ENCODE measurements around the gene ZFYVE26.

ZFYVE26 gene

DNA sequence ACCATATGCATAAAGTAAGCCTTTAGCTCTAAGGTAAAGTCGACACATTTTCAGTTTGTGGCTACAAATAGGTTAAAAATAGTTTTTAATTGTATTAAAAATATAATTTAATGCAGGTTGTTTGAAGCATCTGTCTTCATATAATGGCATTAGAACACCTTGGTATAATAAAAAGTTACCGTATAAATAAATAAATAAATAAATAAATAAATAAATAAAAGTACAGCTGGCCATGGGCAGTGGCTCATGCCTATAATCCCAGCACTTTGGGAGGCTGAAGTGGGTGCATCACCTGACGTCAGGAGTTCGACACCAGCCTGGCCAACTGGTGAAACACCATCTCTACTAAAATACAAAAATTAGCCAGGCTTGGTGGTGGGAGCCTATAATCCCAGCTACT lies 15.6 kb downstream of the ZFYVE26 start:
- Histone ChIP-seq H3K27ac (no peak overlapping the region), H3K36me3 (replicated peaks) (peaks cover 65% of the 10 kb centered on the region), H3K4me3 (ENCODE audit: low read depth, low read length) (no peak overlapping the region), H3K27me3 (replicated peaks) (no peaks in the 10 kb centered on the region)
- in situ Hi-C loops (cut with HindIII; ENCODE audit: low pct_ligation_motif_present, low sequenced_read_pairs), result no loop called here
- TF ChIP-seq, protein P1, sequence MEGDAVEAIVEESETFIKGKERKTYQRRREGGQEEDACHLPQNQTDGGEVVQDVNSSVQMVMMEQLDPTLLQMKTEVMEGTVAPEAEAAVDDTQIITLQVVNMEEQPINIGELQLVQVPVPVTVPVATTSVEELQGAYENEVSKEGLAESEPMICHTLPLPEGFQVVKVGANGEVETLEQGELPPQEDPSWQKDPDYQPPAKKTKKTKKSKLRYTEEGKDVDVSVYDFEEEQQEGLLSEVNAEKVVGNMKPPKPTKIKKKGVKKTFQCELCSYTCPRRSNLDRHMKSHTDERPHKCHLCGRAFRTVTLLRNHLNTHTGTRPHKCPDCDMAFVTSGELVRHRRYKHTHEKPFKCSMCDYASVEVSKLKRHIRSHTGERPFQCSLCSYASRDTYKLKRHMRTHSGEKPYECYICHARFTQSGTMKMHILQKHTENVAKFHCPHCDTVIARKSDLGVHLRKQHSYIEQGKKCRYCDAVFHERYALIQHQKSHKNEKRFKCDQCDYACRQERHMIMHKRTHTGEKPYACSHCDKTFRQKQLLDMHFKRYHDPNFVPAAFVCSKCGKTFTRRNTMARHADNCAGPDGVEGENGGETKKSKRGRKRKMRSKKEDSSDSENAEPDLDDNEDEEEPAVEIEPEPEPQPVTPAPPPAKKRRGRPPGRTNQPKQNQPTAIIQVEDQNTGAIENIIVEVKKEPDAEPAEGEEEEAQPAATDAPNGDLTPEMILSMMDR (IDR thresholded peaks at IDR 0.05; ENCODE audit: low read depth, low read length, missing control alignments), result no peak
- no peak for DNase-seq

GRCh38 chr14:67798731-67799130 lies 17.7 kb downstream of the ZFYVE26 start:
- TF ChIP-seq, protein P1 (IDR thresholded peaks at IDR 0.05; ENCODE audit: low read depth, low read length, missing control alignments), result no peak
- Histone ChIP-seq H3K4me3 (ENCODE audit: low read depth, low read length) (no peak overlapping the region), H3K27ac (no peak overlapping the region), H3K27me3 (replicated peaks) (no peaks in the 10 kb centered on the region), H3K36me3 (replicated peaks) (peaks cover 59% of the 10 kb centered on the region)
- in situ Hi-C loops (cut with HindIII; ENCODE audit: low pct_ligation_motif_present, low sequenced_read_pairs), result no loop called here
- no peak for DNase-seq

DNA sequence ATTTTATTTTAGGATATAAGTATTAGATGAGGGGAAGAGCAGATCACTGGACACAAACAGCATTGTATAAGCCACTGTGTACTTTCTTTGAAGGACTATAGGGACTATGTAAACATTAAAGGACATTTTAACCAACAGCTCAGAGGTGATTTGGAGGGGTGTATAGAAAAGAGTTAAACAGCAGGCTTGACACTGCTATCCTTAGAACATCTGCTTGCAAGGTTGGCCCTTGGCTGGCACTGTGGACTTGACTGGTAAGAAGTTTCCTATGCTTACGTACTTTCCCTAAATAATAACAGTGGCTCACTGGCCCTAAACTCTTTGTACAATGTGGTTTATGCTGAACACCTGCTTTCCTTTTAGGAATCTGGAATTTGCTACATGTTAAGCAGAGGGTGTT lies 28.7 kb downstream of the ZFYVE26 start:
- no peak overlapping the region for H3K4me3 ChIP-seq (ENCODE audit: low read depth, low read length)
- H3K27me3 ChIP-seq (replicated peaks), result no peaks in the 10 kb centered on the region
- H3K36me3 ChIP-seq (replicated peaks), result peaks cover 62% of the 10 kb centered on the region
- TF ChIP-seq, protein P1 (IDR thresholded peaks at IDR 0.05; ENCODE audit: low read depth, low read length, missing control alignments), result no peak
- H3K27ac ChIP-seq, result no peak overlapping the region
- DNase-seq, result no peak
- in situ Hi-C loops (cut with HindIII; ENCODE audit: low pct_ligation_motif_present, low sequenced_read_pairs), result no loop called here

- in situ Hi-C loops (cut with HindIII; ENCODE audit: low pct_ligation_motif_present, low sequenced_read_pairs), result no loop called here
- Histone ChIP-seq H3K36me3 (replicated peaks) (peaks cover 64% of the 10 kb centered on the region), H3K27me3 (replicated peaks) (no peaks in the 10 kb centered on the region)
Measured at GRCh38 chr14:67785270-67786109, 30.9 kb downstream of the ZFYVE26 start.

GRCh38 chr14:67784244-67784823 lies 32.1 kb downstream of the ZFYVE26 start:
- no peak overlapping the region for H3K27ac ChIP-seq
- TF ChIP-seq, protein P1 (IDR thresholded peaks at IDR 0.05; ENCODE audit: low read depth, low read length, missing control alignments), result no peak
- H3K27me3 ChIP-seq (replicated peaks), result no peaks in the 10 kb centered on the region
- peaks cover 60% of the 10 kb centered on the region for H3K36me3 ChIP-seq (replicated peaks)
- in situ Hi-C loops (cut with HindIII; ENCODE audit: low pct_ligation_motif_present, low sequenced_read_pairs), result no loop called here
- no peak overlapping the region for H3K4me3 ChIP-seq (ENCODE audit: low read depth, low read length)
- no peak for DNase-seq

More at GRCh38 chr14:67785270-67786109, 30.9 kb downstream of the ZFYVE26 start:
- H3K27ac ChIP-seq, result no peak overlapping the region
- DNase-seq, result no peak
- TF ChIP-seq, protein P1 (IDR thresholded peaks at IDR 0.05; ENCODE audit: low read depth, low read length, missing control alignments), result no peak
- H3K4me3 ChIP-seq (ENCODE audit: low read depth, low read length), result no peak overlapping the region
